GM19438 (cell line): Measurements from ENCODE around the gene PLPP1.
"Not testable (repeated sequence)": the region's sequence is repeated elsewhere in the genome, so short reads cannot be mapped to it uniquely, and the experiment has no call there.

Experiments used
- ATAC-seq: cut with Tn5 transposase; IDR thresholded peaks from one replicate; pipeline ENCODE4 v1.9.1; 2021; ENCODE audit warnings: low read depth; ENCODE audit not compliant: unreplicated experiment

Gene PLPP1

GRCh38 chr5:55509097-55509496 lies 25.7 kb downstream of the PLPP1 start:
- no peak for ATAC-seq

- no peak for ATAC-seq
Observed at GRCh38 chr5:55507574-55507973, 27.2 kb downstream of the PLPP1 start.

GRCh38 chr5:55505711-55506110 lies 29.1 kb downstream of the PLPP1 start:
- not testable (repeated sequence) for ATAC-seq

- not testable (repeated sequence) for ATAC-seq
Observed at GRCh38 chr5:55503917-55504316, 30.8 kb downstream of the PLPP1 start.

- no peak for ATAC-seq
Observed at GRCh38 chr5:55502759-55503158, 32.0 kb downstream of the PLPP1 start.

GRCh38 chr5:55498457-55498856 lies 36.3 kb downstream of the PLPP1 start:
- ATAC-seq, result no peak

GRCh38 chr5:55497712-55498111 lies 37.1 kb downstream of the PLPP1 start:
- no peak for ATAC-seq

- no peak for ATAC-seq
Observed at GRCh38 chr5:55495216-55495615, 39.5 kb downstream of the PLPP1 start.

- ATAC-seq, result no peak
Observed at GRCh38 chr5:55492449-55492848, 42.3 kb downstream of the PLPP1 start.

- ATAC-seq, result no peak
Observed at GRCh38 chr5:55485073-55485472, 49.7 kb downstream of the PLPP1 start.

- ATAC-seq, result no peak
Observed at GRCh38 chr5:55484531-55484930, 50.2 kb downstream of the PLPP1 start.

- no peak for ATAC-seq
Observed at GRCh38 chr5:55483885-55484284, 50.9 kb downstream of the PLPP1 start.

- no peak for ATAC-seq
Observed at GRCh38 chr5:55481293-55481855, 53.4 kb downstream of the PLPP1 start.

GRCh38 chr5:55480781-55481180 lies 54.0 kb downstream of the PLPP1 start:
- no peak for ATAC-seq

- ATAC-seq, result no peak
Observed at GRCh38 chr5:55472642-55473041, 62.1 kb downstream of the PLPP1 start.

GRCh38 chr5:55471468-55471867 lies 63.3 kb downstream of the PLPP1 start:
- no peak for ATAC-seq

GRCh38 chr5:55470282-55470681 lies 64.5 kb downstream of the PLPP1 start:
- ATAC-seq, result no peak

GRCh38 chr5:55469839-55470238 lies 64.9 kb downstream of the PLPP1 start:
- ATAC-seq, result no peak

GRCh38 chr5:55467862-55468551 lies 66.8 kb downstream of the PLPP1 start:
- no peak for ATAC-seq

GRCh38 chr5:55463613-55464012 lies 71.2 kb downstream of the PLPP1 start:
- no peak for ATAC-seq

- ATAC-seq, result no peak
Observed at GRCh38 chr5:55459572-55459971, 75.2 kb downstream of the PLPP1 start.

- ATAC-seq, result no peak
Observed at GRCh38 chr5:55456216-55456895, 78.4 kb downstream of the PLPP1 start.
